IPS DF 4.7 (cell line): ENCODE data around the gene CREM.
A peak's percentile ranks its signal among the peaks of the same experiment; 100 is the strongest.
"Not testable (repeated sequence)": the region's sequence is repeated elsewhere in the genome, so short reads cannot be mapped to it uniquely, and the experiment has no call there.

Experiments
- DNase-seq: peaks from one replicate; pipeline ENCODE4 v3.0.0-alpha.2; 2013; ENCODE audit warnings: low spot score; ENCODE audit errors: extremely low read depth

CREM gene

DNA sequence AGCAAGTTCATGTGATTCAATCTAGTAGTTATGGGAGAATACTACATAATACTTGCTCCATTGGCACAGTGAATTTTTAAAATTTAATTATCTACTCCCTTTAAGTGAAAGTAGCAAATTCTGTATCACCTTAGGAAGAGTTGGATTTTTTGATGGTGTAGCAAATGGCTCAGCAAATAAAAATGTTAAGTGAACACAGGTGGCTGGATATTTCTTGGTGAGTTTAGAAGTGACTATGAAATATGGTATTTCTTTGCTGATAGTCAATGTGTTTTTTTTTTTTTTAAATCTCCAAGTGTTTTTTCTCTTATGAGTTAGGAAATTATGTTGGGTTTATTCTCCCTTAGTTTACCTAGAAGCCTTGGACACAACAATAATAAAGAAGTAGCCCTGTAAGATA, 67.8 kb downstream of the CREM start:
- no peak for DNase-seq

DNA sequence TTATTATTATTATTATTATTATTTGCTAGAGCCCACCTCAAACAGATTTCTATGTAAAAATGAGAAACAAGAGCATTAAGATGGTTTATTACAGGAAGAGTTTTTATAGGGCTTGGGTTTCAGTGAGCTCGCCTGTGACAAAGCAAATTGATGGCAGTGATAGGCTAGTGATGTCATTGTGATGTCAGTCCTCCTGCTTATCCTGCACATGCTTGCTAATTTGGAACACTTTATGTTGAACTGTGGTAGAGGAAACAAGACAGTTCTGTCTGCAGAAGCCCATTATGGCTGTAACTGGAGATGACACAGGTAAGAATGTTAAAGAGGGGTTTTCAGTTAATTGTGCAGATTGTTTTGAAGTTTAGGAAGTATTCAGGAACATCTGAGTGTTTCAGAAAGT, 68.3 kb downstream of the CREM start:
- DNase-seq, result no peak

DNA sequence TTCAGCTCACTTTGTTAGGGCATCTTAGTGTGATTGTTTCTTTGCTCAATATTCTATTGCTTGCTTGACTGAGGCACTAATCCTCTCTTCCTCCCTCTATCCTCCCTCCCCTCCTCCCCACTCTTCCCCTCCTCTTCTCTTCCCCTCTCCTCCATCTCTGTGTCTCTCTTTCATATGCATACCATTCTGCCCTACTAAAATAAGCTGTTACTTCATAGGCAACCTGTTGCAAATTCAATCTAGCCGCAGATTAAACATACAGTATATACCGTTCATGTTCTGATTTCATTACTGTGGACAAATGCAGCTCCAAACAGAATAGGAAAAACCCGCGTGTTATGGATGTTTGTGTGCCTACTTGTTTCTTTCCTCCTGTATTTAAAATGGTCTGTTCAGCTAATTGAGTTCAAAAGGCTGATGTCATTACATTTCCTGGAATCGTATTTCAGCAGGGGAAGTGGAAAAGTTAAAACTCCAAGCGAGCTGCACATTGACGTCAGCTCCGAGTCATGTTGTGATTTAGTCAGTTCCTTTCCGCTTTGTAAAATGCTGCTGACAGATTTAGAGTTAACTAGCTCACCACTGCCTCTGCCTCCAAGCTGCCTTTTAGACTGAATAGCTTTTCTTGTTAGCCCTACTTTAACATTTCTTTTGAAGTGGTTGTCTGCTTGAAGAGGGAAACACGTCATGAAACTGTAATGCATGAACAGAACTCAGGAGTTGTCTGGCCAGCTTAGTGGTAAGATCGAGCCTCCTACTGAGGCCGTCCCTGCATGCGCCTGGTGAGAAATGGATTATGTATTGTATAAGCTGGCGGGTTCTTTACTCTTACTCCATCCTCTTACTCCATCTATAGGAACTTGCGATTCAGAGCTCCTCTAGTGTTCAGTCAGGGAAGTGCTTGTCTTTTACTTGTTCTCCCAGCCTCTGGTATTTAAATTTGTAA, 69.0 kb downstream of the CREM start:
- peak; percentile 53 for DNase-seq

DNA sequence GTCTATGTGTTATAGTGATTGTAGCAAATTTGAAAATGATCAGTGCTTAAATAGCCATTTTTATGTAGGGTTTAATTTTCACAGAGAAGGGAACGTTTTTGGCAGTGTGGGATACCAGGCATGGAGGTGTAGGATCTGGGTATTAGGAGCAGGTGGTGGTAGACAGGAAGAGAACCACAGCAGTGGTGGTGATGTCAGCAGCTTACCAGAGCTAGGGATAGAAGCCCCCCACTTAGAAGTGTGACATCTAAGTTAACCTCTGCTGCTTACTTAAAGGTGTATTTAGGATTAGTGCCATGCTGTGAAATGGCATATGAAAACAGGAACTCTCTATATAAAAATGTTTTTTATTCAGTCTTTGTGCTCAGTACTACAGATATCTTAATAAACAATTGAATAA, 73.8 kb downstream of the CREM start:
- DNase-seq, result no peak

DNA sequence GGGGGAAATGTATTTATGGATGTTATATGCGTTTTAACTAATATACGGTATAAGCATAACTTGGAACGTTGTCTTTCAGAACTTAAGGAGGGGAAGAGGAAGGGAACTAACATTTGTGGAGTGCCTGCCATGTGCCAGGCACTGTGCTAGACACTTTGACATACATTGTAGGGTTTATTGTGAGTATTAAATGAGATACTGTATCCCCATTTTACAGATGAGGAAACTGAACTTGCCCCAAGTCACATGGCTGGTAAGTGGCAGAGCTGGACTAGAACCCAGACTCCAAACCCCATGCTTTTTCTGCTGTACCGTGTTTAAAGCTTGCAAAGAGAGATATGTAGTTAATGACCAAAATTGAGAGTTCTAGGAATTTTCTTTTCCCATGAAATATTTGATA, 74.6 kb downstream of the CREM start:
- DNase-seq, result no peak

DNA sequence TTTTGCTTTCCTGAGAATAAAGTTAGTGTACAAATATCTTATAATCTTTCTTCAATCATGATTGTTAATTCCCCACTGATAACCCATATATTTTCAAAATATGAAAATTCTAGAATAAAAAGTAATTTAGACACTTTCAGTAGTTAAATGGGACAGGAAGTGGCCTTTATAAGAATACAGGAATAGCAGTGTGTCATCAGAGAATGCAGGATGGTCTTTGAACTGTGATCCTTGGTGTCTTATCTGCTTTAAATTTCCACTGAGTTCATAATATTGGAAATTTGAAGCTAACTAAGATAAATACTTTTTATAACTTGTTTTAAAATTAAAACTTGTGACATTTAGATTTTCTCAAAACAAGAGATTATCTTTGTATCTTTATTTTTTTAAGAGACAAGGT, 75.4 kb downstream of the CREM start:
- DNase-seq, result no peak

DNA sequence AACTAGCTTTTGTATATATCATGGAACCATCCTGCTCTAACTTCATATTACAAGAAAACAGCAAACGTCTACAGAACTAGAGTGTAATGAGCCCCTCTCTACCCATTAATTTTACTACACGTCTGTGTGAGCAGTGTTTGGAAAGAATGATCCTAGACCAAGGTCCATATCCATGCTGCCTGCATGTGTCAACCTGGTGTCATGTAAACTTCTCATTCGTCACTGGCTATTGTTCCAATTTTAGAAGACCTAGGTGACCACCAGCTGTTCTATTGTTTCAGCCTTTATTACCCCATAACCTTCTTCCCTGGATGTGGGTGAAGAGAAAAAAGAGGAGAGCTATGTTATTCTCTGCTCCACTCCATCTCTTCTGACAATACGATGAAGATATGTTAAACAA, 77.1 kb downstream of the CREM start:
- DNase-seq, result no peak

DNA sequence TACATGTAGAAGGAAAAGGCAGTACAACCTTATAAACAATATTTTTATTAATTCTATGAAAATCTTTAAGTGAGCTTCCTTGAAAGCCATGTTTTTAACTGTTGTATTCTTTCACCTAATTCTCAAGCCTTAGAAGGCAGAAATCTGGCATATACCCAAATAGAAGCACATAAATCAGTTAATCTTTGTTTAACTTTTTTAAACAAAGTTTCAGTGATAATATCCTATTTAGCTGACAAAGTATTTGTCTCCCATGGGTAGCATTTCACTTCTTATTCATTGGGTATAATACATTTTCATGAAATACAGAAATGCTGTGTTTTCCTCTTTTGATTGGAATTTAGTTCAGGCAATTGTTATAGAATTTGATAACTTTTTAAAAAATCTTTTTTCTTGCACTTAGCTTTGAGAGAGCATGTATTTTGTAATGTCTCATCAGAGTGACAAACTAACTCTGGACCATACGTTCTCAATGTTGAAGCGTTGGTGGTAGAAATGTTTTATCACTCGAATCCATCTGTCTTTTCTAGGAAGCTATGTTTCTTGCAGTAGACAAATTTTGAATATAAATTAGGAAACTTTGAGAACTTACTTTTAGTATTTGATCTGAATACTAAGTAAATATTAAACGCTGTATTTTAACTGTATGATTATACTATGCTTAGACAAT, 78.1 kb downstream of the CREM start:
- no peak for DNase-seq

DNA sequence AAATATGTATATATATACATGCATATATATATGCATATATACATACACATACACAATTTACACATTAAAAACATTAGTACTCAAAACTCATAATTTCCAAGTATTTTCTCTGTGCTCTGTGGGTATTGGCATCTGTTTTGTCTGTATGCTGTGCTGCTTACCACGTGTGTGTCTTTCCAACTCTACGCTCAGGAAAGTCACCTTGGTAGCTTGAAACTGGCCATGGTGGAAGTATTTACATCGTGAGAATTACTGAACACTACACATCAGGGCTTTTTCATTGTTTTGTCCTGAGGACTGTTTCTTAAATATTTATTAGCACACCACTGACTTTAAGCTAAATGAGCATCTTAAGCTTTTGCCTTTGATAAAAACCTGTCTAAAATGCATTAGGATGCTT, 79.6 kb downstream of the CREM start:
- no peak for DNase-seq

DNA sequence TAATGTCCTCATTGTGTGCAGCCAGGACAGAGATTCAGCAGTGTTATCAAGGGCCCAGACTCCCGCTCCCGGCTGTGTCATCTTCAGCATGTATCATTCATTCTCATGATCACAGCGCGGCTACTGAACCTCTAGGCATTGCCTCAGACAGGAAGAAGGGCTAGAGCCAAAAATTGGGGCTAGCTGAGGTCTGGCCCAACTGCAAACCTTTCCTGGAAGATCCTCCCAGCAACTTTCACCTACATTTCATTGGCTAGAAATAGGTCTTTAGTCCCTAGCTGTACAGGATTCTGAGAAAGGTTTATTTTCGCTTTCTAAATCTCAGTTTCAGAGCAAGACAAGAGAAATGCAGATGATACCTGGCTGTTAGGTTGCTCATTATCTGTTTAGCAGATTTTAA, 81.9 kb downstream of the CREM start:
- no peak for DNase-seq

DNA sequence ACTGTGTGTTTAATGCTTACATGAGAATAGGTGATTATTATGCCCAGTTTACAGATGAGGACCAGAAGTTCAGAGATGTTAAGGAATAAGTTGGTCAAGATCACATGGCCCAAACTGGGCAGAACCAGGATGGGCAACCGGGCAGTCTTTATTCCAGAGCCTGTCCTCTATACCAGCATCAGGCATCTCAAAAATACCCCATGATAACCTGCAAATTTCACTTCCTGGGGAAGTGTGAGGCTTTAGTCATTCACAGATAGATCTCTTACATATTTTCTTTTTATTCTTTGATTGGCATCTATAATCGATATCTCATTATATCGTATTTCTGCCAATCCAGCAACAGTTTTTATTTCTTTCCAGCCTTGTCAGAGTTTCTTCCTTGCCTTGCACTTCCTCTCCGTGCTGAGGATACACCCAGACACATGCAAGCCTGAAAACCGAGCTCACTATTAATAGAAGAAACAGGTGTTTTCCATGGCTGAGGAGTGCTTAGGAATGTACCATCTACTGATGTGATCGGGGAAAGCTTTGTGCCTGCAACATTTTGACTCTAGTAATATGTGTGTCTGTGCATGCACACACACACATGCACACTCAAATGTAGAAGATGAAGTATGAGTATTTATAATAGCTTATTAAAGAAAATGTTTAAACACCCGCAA, 82.4 kb downstream of the CREM start:
- DNase-seq, result no peak

DNA sequence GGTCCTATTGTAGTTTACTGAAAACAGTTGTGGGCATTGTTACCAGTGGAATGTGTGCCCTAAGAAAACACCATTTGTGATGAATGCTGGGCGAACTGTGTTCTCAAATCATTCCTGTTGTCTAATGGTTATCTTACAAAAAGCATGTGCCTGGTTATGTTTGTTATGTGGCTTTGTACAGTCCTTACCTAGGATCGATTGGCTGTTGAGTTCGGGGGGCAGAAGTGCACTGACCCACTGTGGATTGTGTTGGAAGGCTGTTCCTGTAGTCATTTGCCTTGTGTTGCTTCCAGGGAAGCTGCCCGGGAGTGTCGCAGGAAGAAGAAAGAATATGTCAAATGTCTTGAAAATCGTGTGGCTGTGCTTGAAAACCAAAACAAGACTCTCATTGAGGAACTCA, 84.3 kb downstream of the CREM start:
- no peak for DNase-seq

DNA sequence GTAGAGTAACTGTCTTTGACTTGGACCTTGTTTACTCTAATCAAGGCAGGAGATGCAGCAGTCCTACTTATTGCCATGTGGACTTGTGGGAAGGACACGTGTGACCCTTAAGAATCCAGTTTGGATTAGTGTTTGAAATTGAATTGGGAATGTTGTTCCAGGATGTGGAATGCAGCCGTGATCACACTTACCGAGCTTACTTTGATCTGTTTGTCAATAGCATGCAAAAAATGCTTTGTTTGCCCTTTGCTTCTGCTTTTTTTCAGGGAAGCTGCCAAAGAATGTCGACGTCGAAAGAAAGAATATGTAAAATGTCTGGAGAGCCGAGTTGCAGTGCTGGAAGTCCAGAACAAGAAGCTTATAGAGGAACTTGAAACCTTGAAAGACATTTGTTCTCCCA, 84.7 kb downstream of the CREM start:
- DNase-seq, result no peak

DNA sequence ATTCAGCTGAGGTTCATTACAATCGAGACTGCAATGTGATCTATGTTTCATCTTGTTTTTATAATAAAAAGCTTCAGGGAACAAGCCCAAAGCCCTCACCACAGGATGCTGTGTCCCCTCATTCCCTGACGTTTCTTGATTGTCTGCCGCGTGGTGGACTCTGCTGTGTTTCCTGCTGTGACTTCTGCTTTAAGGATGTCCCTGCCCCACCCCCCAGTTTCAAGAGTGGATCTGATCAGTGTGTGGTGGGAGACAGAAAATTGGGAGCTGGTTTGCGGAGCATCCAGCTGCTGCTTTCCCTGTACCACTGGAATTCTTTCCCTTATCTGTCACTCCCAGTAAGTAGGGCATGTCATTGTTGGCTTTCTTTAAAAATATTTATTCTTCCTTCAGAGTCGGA, 86.2 kb downstream of the CREM start:
- no peak for DNase-seq

DNA sequence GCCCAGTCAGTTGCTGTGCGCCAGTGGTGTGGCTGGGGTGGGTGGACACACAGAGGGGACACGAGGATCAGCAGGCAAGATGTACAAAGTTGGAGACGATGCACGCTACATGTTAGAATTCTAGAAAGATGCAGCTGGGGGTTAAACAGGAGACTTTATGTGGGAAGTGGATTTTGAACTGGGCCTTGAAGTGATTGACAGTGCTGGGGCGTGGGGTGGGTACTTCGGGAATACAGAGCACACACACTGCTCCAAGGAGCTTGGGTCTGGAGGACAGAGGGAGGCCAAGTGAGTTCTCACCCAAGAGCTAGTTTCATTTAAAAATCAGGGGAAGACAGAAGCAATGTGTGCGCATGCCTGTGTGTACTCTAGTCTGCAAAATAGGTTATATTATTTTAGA, 87.1 kb downstream of the CREM start:
- no peak for DNase-seq

DNA sequence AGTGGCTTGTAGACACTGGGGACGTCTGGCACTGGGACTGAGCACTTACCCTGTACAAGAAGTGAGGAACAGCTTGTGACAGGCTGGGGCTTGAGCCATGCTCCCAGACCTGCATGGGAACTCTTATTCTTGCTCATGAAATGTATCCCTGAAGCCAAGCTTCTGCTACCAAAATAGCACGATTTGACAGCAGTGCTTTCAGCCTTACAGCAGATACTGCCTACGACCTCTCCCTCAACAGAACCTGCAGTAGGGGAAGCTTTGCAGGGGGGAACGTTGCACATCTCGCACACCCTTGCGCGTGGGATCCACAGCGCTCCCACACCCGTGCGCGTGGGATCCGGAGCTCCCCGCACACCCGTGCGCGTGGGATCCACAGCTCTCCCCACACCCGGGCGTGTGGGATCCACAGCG, 88.0 kb downstream of the CREM start:
- no peak for DNase-seq

DNA sequence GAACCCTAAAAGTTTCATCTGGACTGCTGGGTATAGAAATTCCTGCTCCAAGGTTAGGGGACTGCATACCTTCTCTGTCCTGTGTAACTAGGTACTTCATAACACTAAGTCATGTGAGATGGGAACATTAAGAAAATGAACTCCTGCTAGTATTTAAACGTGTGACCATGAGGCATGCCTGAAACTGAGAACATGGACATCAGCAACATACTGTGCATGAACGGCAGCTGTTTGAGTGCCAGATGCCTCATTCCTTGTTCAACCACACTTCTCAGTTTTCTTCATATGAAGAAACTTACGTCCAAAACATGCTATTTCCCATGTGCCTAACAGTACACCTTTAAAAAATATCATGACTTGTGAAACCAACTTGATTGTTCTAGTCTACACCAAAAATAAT, 88.5 kb downstream of the CREM start:
- no peak for DNase-seq

DNA sequence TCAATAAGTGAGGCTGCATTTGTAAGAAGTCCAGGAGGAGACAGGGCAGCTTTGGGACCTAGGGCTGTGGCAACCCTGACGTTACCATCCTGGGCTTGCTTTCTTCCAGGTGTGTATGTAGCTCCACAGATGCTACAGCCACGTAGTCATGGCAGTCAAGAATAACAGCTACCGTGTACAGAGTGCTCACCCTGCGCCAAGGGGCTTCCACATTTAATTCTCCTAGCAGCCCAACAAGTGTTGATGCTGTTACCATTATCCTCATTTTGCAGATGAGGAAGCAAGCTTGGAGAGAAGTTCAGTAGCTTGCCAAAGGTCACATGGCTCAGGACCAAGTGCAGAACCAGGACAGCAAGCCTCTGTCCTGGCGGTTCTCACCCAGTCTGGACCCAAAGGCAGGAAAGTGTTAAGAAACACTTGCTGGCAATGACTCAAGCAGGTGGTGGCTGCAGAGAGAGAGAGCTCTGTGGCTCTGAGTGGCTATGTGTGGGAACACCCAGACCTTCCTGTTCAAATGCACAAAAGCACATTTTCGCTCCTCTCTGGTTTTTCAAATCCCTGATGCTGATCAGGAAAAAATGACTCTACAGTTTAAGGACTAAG, 89.8 kb downstream of the CREM start:
- no peak for DNase-seq

DNA sequence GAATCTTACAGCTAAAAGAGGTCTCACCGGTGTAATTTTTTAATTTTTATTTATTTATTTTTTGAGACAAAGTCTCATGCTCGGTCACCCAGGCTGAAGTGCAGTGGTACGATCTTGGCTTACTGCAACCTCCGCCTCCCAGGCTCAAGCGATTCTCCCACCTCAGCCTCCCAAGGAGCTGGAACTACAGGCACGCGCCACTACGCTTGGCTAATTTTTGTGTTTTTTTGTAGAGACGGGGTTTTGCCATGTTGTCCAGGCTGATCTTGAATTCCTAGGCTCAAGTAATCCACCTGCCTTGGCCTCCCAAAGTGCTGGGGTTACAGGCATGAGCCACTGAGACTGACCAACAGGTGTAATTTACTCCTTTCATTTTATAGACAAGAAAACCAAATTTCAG, 90.3 kb downstream of the CREM start:
- not testable (repeated sequence) for DNase-seq

DNA sequence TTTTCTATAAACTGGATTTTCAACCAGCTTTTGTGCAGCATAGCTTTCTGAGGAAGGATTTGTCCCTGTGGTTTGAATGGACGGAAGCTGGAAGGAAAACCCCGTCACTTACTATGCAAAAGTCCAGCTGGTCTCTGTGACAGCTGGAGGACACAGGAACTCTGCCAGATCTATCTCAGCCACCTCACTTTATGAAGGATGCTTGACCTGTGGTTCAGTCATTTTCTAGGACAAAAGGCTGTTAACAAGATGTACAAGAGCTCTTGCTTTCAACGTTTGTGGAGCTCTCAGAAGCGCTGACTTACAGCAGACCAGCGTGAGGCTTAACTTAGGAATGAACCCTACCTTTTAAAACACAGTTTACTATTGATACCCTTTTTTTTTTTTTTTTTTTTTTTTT, 90.8 kb downstream of the CREM start:
- no peak for DNase-seq

DNA sequence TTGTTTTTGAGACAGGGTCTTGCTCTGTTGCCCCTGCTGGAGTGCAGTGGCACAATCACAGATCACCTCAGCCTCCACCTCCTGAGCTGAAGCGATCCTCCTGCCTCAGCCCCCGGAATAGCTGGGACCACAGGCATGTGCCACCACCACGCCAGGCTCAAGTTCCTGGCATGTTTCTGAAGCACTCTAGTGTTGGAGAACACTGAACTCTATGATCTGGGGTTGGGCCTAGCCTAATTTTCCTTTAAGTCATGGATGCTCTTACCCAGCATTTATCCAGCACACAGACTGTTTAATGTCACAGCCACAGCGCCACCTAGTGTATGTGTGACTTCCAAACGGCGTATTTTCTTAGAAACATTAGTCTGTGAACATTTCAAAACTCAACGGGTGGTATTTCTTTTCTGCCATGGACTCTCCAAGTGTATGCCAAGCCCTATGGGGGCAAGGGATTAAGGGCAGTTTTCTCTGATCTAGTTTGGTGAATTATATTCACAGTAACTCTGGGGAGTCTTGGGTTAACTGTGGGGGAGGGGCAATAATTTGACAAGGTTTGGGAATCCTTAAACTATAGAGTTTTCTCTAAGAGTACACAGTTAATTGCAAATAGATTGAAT, 91.8 kb downstream of the CREM start:
- peak; percentile 72 for DNase-seq

DNA sequence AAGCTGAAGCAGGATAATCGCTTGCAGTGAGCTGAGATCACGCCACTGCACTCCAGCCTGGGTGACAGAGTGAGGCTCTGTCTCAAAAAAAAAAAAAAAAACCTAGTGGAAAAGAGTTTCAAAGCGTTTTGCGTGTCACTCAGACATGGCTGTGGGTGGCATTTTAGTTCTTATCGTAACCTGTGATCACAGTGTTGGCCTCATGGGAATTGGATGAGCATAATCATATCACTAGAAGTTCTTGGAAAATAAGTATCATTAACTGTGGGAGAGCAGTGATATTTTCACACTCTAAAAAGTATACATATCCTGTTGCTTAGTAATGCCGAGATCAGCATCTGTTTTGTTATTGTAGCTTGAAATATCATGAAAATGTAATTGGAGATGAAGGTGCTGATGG, 92.6 kb downstream of the CREM start:
- no peak for DNase-seq
